GM12873 (cell line): ENCODE results near the gene CACNA2D4.

ENCODE experiments used
- TF ChIP-seq, protein P1 (sequence below): IDR thresholded peaks from 2 replicates; pipeline ENCODE4 v1.5.1; 2012; ENCODE audit warnings: low read depth, mild to moderate bottlenecking, moderate library complexity, low read length, control low read depth; ENCODE audit not compliant: insufficient read depth; ENCODE audit errors: missing control alignments

CACNA2D4 gene

DNA sequence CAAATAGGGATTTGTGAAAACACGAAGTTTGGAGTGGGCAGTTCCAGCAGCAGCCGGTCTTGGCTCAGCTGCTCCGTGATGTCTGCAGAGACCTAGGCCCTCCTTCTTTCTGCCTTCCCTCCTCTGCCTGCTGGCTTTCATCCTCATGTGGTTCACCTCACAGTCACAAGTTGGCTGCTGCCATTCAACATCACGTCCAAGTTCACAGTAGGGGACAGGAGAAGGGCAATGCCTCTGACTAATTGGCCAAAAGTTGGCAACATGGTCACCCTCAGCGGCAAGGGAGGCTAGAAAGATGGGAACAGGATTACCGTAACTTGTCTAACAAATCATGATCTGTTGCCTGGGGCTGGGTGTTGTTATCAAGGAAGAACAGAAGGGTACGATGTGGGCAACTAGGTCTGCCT is 7.8 kb upstream of the CACNA2D4 start:
- TF ChIP-seq, protein P1, sequence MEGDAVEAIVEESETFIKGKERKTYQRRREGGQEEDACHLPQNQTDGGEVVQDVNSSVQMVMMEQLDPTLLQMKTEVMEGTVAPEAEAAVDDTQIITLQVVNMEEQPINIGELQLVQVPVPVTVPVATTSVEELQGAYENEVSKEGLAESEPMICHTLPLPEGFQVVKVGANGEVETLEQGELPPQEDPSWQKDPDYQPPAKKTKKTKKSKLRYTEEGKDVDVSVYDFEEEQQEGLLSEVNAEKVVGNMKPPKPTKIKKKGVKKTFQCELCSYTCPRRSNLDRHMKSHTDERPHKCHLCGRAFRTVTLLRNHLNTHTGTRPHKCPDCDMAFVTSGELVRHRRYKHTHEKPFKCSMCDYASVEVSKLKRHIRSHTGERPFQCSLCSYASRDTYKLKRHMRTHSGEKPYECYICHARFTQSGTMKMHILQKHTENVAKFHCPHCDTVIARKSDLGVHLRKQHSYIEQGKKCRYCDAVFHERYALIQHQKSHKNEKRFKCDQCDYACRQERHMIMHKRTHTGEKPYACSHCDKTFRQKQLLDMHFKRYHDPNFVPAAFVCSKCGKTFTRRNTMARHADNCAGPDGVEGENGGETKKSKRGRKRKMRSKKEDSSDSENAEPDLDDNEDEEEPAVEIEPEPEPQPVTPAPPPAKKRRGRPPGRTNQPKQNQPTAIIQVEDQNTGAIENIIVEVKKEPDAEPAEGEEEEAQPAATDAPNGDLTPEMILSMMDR = no peak

DNA sequence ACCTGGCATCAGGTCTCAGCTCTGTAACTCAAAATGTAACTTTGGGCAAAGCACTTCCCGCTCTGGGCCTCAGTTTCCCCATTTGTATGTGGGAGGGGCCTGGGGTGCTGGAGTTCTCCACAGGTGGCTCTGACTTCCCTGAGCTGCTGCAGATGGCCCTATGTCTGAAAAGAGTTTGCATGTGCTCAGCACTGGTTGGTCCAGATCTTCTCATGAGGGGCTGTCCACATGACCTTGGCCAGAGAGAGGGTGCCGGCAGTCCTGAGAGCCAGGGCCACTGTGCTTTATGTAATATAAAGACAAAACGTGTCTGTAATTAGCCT is 7.2 kb upstream of the CACNA2D4 start:
- TF ChIP-seq, protein P1 = no peak

DNA sequence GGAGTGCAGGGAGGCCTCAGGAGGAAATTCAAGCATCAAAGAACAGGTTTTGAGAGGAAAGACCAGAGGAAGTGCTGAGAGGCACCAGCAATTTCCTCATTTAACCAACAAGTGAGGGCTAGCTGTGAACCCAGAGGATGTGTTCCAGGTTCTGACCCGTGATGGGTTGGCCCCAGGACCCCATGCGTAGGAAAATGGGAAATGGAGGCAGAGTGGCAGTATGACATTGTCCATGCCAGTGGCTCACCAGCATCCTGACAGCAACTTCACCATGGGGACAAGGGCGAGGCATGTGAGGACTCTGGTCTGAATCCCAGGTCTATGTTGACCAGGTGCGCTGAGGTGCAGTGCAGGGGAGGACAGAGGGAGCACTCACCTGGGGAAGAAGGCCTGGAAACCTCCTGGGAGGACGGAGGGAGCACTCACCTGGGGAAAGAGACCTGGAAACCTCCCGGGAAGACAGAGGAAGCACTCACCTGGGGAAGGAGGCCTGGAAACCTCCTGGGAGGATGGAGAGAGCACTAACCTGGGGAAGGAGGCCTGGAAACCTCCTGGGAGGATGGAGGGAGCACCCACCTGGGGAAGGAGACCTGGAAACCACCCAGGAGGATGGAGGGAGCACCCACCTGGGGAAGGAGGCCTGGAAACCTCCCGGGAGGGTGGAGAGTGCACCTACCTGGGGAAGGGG is 6.7 kb upstream of the CACNA2D4 start:
- TF ChIP-seq, protein P1 = no peak

DNA sequence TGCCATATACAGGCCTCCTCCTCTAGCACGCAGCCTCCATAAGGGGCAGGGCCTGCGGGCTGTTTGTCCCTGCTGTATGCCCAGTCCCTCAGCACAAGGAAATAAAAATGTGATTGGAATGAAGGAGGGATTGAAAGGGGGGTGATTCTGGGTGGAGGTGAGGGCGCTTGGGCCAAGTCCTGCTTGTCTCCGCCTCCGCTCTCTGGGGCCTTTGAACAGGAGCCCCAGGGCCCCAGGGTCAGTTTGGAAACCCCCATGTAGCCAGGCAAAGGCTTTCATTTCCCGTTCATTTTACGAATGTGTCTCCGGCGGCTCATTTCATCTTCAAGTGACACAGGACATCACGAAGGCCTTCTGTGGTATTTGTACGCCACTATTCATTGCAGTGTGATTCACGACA is 4.5 kb upstream of the CACNA2D4 start:
- TF ChIP-seq, protein P1 = no peak

DNA sequence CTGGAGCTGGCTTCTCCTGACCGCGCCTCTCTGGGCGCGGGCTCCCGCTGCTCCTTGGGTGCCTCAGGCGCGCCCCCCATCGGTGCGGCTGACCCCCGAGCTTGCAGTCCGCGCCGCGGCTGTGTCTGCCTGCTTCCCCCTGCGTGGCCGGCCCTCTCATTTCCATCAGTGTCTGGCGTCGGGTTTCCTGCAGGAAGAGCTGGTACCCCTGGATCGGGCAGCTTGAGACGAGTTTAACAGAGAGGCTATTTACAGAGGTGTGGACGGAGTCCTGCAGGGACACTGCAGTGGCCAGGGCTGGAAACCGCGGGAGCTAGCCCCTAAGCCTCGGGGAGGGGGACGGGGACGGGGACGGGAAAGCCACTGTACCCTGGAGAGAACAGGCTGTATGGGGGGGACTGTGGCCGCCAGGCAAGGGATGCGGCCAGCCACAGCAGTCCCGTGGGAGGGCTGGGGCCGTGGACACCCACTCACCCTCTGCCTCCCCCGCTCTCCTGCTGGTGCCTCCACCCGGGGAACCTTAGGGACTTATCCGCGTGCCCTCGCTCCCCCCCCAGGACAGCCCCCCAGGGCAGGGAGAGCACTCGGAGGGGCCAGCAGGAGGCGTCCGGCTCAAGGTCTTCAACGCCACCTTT is 3.7 kb upstream of the CACNA2D4 start:
- TF ChIP-seq, protein P1 = peak; percentile 40

DNA sequence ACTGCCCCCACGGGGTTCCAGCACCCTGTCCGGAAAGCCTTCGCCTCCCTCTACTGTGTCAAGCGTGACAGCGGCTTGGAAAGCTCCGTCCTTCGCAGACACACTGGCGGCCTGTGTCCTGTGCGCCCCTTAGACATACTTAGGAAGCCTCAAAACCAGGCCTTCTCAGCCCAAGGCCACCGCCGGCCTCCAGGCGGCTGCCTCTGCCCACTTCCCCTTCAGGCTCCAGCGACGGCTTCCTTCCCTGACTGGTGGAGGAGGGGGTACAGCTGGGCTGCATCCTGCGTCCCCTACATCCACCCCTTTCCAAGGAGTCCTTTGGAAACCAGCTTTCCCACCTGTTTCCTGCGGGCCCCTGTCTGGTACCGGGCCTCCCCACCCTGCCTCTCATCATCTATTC is 2.5 kb upstream of the CACNA2D4 start:
- TF ChIP-seq, protein P1 = no peak

DNA sequence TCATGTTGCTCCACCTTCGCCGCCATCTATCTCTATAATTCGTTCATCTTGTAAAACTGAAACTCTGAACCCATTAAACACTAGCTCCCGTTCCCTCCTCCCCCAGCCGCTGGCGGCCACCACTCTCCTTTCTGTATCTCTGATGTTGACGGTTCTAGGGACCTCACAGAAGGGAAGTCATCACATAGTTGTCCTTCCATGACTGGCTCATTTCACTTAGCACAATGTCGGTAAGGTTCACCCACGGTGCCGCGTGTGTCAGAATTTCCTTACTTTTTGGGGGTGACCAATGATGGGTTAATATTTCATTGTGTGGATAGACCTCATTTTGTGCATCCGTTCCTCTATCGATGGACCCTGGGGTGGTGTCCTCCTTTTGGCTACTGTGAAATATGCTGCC is 2.0 kb upstream of the CACNA2D4 start:
- TF ChIP-seq, protein P1 = no peak
